Measurements from ENCODE around the gene LTBP3.

- TF ChIP-seq CTCF (IDR thresholded peaks at IDR 0.05; ENCODE audit: extremely low read depth in 1 of 2, insufficient read depth in 1 of 2, low read depth in 1 of 2, low read length in 2 of 2) = no peak
- TF ChIP-seq POLR2AphosphoS5 (IDR thresholded peaks at IDR 0.05; ENCODE audit: insufficient read depth, low read depth, low read length) = peak; percentile 13
- TF ChIP-seq MAX (IDR thresholded peaks at IDR 0.05; ENCODE audit: insufficient read depth, insufficient read length) = no peak
- no peak for TF ChIP-seq POLR2A (IDR thresholded peaks at IDR 0.05; ENCODE audit: low read depth, low read length)
- TF ChIP-seq EZH2 (IDR thresholded peaks at IDR 0.05; ENCODE audit: borderline replicate concordance, low read depth, low read length, severe bottlenecking) = no peak
- TF ChIP-seq GATA2 (IDR thresholded peaks at IDR 0.05; ENCODE audit: insufficient read depth, insufficient read length, low read depth, low read length) = no peak
- no peak for TF ChIP-seq JUN (IDR thresholded peaks at IDR 0.05; ENCODE audit: borderline replicate concordance, insufficient read depth, insufficient read length, low read depth)
- TF ChIP-seq MYC (IDR thresholded peaks at IDR 0.05; ENCODE audit: low read depth, low read length) = no peak
These were observed 21.5 kb downstream of the LTBP3 start for GRCh38 chr11:65536412-65537295.

All from endothelial cell of umbilical vein (primary cell).